Stimulated activated naive CD4-positive, alpha-beta T cell treated with Interleukin-2 at 50 U/mL for 16 hours (primary cell): Measurements from ENCODE around the gene ZDHHC5.
A peak's percentile ranks its signal among the peaks of the same experiment; 100 is the strongest.
"Not testable (repeated sequence)": the region's sequence is repeated elsewhere in the genome, so short reads cannot be mapped to it uniquely, and the experiment has no call there.

Experiments used
- DNase-seq: peaks from one replicate; lab custom pipeline; 2025; lab: John Stamatoyannopoulos, UW

Gene ZDHHC5

DNA sequence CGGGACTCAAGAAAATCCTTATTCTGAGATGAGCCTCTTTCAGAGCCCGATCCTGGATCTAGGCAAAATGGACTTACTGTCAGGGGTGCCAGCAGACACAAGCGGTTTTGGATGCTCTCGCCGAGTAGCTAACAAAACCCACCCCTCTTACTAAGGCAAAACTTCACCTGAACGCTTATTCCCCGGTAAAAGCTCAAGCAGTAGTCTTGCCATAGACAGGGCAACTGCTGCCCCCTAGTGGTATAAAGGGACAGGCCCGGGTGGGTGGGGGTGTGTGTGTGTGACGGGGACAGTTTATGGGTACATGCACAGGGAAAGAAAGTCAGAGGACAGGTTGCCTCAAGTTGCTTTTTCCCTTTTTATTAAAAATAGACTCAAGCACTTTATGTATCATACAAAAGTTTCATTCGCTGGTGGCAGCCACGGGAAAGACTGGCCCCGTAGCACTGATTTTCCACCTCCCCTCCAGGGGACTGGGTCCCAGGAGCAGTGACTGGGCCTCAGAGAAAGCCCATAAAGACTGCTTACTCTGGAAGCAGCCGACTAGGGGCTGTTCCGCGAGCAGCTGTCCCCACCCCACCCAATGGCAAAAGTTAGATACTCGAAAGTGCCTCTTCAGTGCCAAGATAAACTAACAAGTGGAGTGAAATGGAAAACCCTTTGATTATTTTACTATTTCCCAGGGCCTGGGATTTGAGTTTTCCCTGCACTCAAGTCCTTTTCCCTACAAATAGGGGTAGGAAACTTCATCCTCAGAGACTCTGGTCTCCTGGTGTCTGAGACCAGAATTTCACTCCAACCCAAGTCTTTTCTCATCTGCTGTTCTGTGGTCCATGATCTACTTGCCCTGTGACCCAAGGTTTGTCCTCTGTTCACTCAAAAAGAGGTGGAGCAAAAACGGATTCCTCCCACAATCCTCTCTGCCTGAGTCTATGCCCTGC, 22.9 kb upstream of the ZDHHC5 start:
- DNase-seq, result peak; percentile 78

DNA sequence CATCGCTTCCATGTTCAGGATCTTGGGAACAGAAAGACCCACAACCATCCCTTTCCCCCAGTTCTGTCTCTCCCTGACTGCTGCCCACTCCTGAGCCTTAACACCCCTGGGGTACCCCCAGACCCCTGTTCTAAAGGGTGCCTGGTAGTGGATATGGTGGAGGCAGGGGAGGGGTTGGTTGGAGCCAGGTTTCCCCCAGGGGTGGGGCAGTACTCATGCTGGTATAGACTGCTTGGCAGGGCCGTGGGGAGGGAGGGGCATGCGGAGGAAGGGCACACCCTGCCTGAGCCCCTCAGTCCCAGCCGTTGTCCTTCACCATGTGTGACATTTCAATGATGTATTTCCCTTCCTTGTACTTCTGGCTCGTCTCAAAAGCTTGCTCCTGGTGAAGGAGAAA, 22.2 kb upstream of the ZDHHC5 start:
- DNase-seq, result no peak

DNA sequence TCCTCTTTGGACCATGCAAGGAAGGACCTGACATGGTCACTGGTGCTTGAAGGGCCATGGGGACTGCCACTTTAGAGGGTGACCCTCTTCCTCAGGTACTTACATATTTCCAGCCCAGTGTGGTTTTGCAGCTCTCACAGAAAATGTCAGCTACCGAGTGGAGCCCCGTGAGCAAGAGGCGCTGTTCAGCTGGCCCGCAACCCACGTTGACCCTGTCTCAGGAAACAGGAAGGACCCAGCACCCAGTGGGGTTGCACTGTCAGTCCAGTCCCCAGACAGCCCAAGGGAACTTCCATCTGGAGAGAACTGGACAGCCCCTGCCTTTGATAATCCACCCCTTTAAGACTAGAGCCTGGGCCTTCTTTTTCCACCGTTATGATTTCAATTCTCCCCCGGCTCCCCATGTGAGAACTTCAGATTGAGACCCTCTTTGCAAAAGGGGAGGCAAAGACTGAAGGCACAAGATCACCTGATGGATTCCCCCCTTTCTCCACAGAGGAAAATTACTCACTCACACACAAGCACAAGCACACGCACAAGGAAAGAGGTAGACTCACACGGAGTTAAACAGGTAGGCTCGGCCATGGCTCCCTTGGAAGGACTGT, 21.6 kb upstream of the ZDHHC5 start:
- DNase-seq, result no peak

DNA sequence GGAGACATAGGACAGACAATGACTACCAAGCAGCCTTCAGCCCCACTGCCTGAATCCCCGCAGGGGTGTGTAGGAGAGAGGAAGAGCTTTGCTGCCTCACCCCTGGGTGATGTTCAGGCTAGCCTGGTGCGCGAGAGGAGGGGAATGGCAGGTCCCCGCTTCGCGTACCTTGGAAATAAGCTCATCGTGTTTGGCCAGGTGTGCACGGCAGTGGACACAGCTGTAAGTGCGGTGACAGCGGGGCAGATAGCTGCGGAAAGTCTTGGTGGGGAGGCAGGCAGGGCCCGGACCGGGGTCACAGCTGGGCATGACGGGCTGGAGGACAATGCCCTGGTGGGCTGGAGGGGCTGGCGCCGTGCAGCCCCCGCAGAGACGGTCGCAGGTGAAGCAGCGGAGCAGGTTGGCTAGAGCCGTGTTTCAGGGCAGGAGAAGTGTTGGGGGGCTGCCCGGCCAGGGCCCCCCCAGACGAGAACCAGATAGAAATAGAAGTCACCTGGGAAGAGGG, 21.1 kb upstream of the ZDHHC5 start:
- DNase-seq, result no peak

DNA sequence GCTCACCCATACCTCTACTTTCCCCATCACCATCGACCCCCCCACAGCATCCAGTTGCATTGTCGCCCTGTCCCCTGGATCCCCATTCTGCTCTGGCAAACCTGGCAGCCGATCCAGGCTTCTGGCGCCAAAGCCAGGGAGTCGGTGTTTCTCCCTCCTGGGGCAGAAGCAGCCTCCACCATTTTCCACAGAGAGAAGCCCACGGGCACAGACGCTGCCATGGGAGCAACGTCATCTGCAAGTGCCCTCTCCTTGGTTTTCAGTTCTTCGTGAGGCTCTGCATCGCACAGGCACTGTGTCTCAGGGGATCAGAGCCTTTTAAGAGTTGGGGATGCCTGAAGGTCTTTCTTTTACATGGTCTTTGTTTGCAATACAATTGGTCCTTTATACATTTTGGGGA, 20.5 kb upstream of the ZDHHC5 start:
- no peak for DNase-seq

DNA sequence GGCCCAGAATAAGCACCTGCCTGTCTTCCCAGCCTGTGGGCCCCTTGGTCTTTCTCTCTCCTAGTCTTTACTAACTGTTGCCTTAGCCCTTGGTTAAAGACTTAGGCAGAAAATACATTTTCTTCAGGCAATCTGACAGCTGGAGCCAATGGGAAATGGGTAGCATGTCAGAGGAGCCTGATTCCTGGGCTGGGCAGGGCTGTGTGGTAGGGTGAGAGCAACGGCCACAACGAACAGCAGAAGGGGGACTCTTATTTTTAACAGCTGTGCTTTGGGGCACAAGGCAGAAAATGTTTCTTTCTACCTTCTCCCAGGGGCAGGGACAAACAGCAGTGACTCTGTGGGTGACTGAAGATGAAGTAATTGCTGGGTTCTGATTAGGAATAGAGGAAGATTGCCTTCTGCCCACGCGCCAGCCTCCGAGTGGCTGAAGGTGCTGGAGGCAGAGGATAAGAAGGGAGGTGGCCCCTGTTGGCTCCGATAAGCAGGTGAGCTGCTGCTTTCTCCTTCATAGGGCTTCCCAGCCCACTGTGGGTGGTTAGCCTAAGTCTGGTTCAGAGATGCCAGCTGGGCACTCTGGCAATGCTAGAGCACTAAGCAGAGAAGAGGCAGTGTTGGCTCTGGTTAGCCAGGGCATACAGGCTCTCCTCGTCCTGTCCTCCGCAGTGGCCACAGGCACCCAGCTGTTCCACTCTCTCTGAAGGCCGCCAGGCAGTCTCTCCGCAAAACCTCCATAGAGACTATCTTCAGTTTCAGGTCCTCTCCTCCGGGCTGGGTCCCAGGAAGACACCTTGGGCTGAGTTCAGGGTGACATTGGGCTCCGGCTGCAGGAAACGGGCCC, 19.7 kb upstream of the ZDHHC5 start:
- no peak for DNase-seq

DNA sequence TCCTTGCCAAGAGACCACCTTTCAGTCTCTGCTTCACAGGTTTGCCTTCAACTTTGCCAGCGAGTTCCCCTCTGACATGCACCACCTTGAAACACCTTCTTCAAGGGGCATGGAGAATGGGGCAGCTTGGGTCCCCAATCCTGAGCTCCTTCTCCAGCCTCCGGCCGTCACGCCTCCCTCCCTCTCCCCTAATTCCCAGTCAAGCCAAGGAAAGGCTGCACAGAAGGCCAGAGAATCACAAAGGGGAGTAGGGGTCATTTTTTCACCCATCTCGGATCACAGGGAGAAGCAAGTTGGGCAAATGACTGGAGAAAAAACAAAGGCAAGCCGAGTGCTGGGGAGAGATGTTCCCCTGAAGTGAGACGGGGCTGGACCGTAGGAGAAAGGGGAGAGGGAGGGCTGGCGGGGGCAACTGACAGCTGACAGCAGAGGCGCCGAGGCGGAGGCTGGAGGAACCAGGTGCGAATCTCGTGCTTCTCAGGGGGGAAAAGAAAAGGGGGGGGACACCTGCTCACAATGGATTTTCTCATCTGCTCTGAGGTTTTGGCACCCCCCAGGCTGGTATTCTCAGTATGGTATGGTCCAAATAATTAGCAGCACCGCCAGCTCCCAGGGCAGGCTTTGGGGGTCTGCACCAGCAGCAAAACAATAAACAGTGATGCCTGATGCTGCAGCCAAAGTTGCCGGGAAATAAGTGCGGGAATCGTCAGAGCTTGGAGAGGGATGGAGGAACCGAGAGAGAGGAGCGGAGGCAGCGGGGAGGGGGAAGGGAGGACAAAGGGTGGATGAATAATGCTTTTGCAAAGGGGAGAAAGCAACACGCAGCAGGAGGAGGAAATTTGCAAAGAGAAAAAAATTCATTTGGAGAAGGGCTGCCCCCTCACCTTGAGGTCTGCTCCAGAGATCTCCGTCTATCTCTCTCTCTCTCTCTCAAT, 18.8 kb upstream of the ZDHHC5 start:
- DNase-seq, result peak; percentile 18

DNA sequence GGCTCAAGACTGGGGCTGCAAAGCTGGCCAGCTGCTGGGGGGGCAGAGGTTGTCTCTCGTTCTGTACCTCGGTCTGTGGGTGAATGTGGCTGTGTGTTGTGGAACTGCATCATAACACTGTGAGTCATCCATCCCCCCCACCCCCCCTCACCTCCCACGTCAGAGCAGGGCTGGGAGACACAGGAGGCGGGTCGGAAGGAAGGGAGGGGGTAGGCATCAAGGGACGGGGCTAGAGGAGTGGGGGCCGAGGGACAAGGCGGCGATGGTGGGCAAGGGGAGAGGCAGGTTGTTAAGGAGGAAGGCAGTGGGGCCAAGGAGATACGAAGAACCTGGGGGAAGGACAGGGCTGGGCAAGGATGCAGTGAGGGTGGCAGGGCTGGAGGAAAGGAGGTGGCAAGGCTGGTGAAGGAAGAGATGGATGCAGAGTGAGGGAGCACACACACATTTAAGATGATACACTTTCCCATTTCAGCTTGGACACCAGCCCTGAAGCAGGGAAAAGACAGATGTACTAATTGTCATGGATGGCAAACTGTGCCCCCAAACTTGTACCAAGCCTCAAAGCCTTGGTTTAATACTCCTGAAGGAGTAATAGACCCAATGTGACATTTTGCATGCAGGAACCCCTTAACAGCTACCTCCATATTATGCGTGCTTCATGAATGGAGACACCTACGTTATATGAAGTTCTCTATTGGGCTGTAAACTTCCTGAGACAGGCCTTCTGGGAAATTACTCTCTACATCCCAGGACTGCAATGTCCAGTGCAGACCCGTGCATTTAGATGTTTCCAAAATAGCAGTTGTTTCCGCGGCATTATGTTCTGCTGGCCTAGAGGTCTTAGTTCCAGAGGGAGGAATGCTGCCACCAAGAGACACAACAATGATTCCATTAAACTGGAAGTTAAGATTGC, 17.8 kb upstream of the ZDHHC5 start, which contains the start of gene YPEL4:
Gene YPEL4, minus strand, starts transcription at position 87 of the 913 bp plus-strand sequence. CDS start 2,805 bp downstream, outside the sequence.
- peak; percentile 82 for DNase-seq

DNA sequence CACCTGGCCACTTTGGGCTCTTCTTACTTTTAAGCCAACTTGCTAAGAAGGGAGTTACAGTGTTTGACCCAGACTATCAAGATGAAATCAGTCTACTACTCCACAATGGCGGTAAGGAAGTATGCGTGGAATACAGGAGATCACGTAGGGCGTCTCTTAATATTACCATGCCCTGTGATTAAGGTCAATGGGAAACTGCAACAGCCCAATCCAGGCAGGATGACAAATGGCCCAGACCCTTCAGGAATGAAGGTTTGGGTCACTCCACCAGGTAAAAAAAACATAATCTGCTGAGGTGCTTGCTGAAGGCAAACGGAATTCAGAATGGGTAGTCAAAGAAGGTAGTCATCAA, 17.2 kb upstream of the ZDHHC5 start:
- DNase-seq, result no peak

DNA sequence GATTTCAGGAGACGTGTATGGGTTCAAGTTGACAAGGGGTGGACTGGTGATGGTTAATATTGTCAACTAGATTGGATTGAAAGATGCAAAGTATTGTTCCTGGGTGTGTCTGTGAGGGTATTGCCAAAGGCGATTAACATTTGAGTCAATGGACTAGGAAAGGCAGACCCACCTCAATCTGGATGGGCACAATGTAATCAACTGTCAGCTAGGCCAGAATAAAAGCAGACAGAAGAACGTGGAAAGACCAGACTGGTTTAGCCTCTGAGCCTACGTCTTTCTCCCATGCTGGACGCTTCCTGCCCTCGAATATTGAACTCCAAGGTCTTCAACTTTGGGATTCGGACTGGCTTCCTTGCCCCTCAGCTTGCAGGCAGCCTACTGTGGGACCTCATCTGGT, 16.5 kb upstream of the ZDHHC5 start:
- DNase-seq, result no peak

DNA sequence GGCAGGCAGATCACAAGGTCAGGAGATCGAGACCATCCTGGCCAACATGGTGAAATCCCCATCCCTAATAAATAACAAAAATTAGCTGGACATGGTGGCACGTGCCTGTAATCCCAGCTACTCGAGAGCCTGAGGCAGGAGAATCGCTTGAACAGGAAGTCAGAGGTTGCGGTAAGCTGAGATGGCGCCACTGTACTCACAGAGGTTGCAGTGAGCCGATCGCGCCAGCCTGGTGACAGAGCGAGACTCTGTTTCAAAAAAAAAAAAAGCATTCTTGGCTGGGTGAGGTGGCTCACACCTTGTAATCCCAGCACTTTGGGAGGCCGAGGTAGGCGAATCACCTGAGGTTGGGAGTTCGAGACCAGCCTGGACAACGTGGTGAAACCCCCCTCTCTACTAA, 15.7 kb upstream of the ZDHHC5 start:
- not testable (repeated sequence) for DNase-seq

DNA sequence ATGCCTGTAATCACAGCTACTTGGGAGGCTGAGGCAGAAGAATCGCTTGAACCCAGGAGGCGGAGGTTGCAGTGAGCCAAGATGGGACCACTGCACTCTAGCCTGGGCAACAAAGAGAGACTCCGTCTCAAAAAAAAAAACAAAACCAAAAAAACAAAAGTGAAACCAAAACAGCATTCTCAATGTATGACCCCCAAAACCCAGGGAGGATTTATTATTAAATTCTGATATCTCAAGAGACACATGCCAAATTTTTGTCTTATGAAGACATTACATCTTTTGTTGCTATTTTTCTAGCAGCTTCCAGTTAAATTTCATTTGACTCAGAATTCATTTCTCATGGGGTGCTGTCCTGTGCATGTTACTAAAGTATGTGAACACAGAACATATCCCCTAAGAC, 15.3 kb upstream of the ZDHHC5 start:
- no peak for DNase-seq

DNA sequence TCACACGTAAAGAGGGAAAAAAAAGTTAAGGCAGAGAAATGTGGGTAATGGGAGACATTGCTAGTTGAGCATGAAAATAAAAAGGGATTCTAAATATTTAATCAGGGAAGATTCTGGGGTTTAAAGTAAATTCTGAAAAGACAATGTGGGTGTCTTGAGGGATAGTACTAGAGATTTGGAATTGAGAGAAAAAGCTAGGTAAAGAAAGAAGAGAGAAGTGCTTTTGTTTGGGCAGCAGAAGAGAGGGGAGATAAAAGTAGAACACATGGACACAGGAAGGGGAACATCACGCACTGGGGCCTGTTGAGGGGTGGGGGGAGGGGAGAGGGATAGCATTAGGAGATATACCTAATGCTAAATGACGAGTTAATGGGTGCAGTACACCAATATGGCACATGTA, 14.8 kb upstream of the ZDHHC5 start:
- DNase-seq, result no peak

DNA sequence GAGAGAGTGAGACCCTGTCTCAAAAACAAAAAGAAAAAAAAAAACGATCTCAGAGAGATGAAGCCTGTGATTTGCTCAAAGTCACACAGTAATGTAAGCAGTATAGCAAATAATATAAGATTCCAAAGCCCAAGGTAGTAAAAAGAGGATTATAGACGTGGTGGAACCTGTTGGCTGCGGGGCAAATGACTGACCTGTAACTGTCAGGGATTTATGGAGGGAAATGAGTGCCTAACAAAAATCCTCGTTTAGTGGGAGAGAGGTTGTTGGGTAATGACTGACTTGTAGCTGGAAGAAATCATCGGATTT, 11.1 kb upstream of the ZDHHC5 start:
- no peak for DNase-seq

DNA sequence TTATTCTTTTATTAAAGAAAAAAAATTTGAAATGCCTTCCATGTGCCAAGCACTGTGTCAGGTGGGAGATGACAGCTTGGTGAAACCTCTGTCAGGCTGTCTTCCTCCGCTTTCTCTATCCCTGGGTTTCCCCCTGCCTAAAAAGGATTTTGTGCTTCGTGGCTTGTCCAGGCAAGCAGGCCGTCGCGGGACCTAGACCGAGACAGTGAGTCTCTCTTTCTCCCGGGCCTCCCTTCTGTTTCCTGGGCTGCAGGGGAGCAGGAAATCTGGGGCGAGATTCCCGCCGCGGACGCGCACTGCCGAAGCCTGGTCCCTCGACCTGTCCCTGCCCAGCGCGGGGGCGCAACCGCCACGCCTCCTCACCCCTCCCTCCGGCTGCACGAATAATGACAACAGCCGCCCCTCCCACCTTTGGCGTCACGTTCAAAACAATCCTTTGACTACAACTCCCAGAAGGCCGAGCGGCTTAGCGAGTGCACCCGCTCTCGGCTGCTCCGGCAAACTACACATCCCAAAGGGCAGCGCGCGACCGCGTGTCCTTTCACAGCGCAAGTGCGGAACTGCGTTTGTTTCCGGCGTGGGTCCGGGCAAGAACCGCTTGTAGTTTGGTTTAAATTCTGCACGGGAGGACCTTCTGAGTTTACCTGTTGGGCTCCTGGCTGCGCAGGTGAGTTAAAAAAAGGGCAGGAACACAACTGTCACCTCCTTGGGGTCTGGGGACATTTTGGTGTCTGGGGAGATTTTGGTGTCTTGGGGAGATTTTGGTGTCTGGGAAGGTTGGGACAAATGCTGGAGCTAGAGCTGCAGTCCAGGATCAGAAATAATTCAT, 10.5 kb upstream of the ZDHHC5 start, which contains the start of gene CLP1:
Gene CLP1, plus strand, starts transcription at position 569 of the 829 bp plus-strand sequence. CDS start 1,715 bp downstream, outside the sequence.
- peak; percentile 99 for DNase-seq

DNA sequence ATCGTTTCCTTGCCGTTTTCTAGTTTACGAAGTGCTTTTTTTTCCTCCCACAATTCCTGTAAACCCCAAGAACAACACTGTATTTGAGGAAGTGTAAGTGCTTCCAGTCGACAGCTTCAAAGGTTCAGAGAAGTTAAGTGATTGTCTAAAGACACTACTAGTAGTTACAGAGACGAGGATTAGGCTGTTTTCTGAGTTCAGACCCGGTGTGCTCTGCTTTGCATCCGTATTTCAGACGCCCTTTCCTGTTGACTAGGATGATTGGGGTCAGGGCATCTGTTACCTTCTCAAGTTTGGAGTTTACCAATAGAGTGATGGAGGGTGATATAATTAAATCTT, 9.9 kb upstream of the ZDHHC5 start:
- no peak for DNase-seq

DNA sequence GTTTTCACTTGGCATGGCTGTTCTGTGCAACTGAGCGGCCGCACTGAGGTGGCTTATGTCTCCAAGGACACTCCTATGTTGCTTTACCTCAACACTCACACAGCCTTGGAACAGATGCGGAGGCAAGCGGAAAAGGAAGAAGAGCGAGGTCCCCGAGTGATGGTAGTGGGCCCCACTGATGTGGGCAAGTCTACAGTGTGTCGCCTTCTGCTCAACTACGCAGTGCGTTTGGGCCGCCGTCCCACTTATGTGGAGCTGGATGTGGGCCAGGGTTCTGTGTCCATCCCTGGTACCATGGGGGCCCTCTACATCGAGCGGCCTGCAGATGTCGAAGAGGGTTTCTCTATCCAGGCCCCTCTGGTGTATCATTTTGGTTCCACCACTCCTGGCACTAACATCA, 8.2 kb upstream of the ZDHHC5 start:
- no peak for DNase-seq

DNA sequence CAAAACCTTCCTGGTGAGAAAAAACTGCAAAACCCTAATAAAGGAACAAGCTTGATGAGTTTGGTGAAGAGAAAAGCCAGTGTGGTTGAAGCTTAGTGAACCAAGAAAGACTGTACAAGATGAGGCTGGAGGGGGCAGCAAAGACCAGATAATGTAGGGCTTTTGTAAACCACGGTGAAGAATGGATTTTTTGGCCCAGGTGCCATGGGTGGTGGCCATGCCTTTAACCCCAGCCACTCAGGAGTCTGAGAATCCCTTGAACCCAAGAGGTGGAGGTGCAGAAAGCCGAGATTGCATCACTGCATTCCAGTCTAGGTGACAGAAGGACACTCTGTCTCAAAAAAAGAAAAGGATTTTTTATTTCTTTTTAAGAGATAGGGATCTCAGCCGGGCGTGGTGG, 5.0 kb upstream of the ZDHHC5 start:
- DNase-seq, result no peak

DNA sequence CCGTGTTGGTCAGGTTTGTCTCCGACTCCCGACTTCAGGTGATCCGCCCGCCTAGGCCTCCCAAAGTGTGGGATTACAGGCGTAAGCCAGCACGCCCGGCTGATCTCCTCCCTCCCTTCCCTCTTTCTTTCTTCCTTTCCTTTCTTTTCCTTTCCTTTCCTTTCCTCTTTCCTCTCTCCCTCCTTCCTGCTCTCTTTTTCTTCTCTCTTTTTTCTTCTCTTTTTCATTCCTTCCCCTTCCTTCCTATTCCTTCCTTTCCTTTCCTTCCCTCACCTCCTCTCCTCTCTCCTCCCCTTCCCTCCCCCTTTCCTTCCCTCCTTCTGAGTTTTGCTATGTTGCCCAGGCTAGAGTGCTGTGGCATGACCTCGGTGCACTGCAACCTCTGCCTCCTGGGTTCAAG, 3.9 kb upstream of the ZDHHC5 start:
- no peak for DNase-seq
